Measurements from ENCODE around the gene CDC42BPA. TPM values are rescaled to one million over a fixed set of nuclear protein-coding genes. Genes with fewer than 3 reads are reported as not detected.
A peak's percentile ranks its signal among the peaks of the same experiment; 100 is the strongest.

The CDC42BPA gene
- total and polyA plus RNA-seq, 4 donors: 8.1 to 71.3 (median 33.0) TPM

DNA sequence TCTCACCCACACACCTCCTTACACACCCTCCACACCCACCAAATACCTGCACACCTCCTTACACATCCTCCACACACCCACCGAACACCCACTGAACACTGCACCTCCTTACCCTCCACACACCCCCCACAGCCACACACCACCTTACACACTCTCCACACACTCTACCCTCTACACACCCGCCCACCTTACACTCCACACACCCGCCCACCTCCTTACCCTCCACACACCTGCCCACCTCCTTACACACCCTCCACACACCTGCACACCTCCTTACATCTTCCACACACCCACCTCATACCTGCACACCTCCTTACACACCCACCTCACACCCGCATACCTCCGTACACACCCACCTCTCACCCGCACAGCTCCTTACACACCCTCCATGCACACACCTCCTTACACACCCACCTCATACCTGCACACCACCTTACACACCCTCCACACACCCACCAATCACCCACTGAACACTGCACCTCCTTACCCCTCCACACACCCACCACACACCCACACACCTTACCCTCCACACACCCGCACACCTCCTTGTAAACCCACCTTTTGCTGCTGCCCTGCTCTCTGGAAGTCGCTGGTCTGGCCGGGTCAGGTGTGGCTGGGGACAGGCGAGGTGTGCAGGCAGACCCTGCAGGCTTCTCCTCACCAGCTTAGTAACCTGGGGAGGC, 339.7 kb downstream of the CDC42BPA start:
- ATAC-seq (ENCODE audit: low FRiP score) (no peak), DNase-seq (no peak)
- Histone ChIP-seq H3K36me3 (ENCODE audit: control insufficient read depth in 1 of 2, insufficient read depth in 2 of 2, low read length in 1 of 2) (no peaks in the 10 kb centered on the region), H3K4me1 (ENCODE audit: control insufficient read depth in 1 of 2, insufficient read depth in 2 of 2, low read length in 2 of 2) (peaks cover under 1 to 3% of the 10 kb centered on the region in 2 donors), H3K9me3 (ENCODE audit: control insufficient read depth, low read length) (no peaks in the 10 kb centered on the region), H3K27ac (ENCODE audit: low read depth in 1 of 2, low read length in 2 of 2) (no peak overlapping the region), H3K4me3 (ENCODE audit: low read length in 2 of 2) (no peak overlapping the region), H3K27me3 (ENCODE audit: control insufficient read depth in 1 of 2, insufficient read depth in 2 of 2, low read length in 1 of 2) (no peaks in the 10 kb centered on the region)
- intact Hi-C loops (cut with DNase I): no loop called here
- 96 to 97% methylated on average over 5 of the region's 10 CpGs for WGBS, 2 donors

GRCh38 chr1:226977643-226978431, 340.5 kb downstream of the CDC42BPA start:
- WGBS, 2 donors: 95 to 96% methylated on average over 20 of the region's 20 CpGs
- Histone ChIP-seq H3K27ac (ENCODE audit: low read depth in 1 of 2, low read length in 2 of 2) (no peak overlapping the region), H3K9me3 (ENCODE audit: control insufficient read depth, low read length) (no peaks in the 10 kb centered on the region), H3K4me3 (ENCODE audit: low read length in 2 of 2) (no peak overlapping the region), H3K36me3 (ENCODE audit: control insufficient read depth in 1 of 2, insufficient read depth in 2 of 2, low read length in 1 of 2) (no peaks in the 10 kb centered on the region), H3K27me3 (ENCODE audit: control insufficient read depth in 1 of 2, insufficient read depth in 2 of 2, low read length in 1 of 2) (no peaks in the 10 kb centered on the region), H3K4me1 (ENCODE audit: control insufficient read depth in 1 of 2, insufficient read depth in 2 of 2, low read length in 2 of 2) (peaks cover 3% of the 10 kb centered on the region in 2 donors)
- ATAC-seq (ENCODE audit: low FRiP score) (no peak), DNase-seq (no peak)
- intact Hi-C loops (cut with DNase I): no loop called here

GRCh38 chr1:226976978-226977642, 341.2 kb downstream of the CDC42BPA start:
- no peak for ATAC-seq (ENCODE audit: low FRiP score)
- 93 to 95% methylated on average over 21 of the region's 21 CpGs for WGBS, 2 donors
- H3K27me3 ChIP-seq (ENCODE audit: control insufficient read depth in 1 of 2, insufficient read depth in 2 of 2, low read length in 1 of 2): no peaks in the 10 kb centered on the region
- peak in 1 of 2 donors; percentile 67 for DNase-seq
- H3K4me3 ChIP-seq (ENCODE audit: low read length in 2 of 2): no peak overlapping the region
- intact Hi-C loops (cut with DNase I): no loop called here
- no peaks in the 10 kb centered on the region for H3K36me3 ChIP-seq (ENCODE audit: control insufficient read depth in 1 of 2, insufficient read depth in 2 of 2, low read length in 1 of 2)
- no peak overlapping the region for H3K27ac ChIP-seq (ENCODE audit: low read depth in 1 of 2, low read length in 2 of 2)
- H3K9me3 ChIP-seq (ENCODE audit: control insufficient read depth, low read length): no peaks in the 10 kb centered on the region
- peaks cover 3% of the 10 kb centered on the region in 2 donors for H3K4me1 ChIP-seq (ENCODE audit: control insufficient read depth in 1 of 2, insufficient read depth in 2 of 2, low read length in 2 of 2)

DNA sequence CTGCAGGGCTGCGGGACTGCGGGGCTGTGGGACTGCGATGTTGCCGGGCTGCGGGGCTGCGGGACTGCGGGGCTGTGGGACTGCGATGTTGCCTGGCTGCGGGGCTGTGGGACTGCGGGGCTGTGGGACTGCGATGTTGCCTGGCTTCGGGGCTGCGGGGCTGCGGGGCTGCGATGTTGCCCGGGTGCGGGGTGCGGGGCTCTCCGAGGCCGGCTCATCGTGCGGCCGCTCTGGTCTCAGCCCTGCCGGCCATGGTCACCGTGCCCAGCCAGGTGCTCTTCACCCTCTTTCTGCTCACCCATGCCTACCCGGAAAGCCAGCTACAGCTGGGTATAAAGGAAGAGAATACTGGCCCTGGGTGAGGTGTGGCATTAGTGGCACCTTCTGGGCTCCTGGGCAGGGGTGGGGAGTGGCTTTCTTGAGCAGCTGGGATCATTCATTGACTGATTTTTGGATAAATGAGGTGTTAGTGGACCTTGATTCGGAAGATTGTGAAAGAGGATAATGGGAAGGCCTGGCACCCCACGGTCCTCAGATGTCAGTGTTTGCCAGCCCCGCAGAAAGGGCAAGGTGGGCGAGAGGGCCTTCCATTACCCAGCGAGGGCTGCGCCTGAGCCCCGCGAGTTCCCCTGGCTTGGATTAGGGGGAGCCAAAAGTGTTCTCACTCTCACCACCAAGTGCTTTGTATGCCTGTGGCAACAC, 341.9 kb downstream of the CDC42BPA start:
- H3K27ac ChIP-seq (ENCODE audit: low read depth in 1 of 2, low read length in 2 of 2): no peak overlapping the region
- H3K27me3 ChIP-seq (ENCODE audit: control insufficient read depth in 1 of 2, insufficient read depth in 2 of 2, low read length in 1 of 2): no peaks in the 10 kb centered on the region
- intact Hi-C loops (cut with DNase I): no loop called here
- no peaks in the 10 kb centered on the region for H3K9me3 ChIP-seq (ENCODE audit: control insufficient read depth, low read length)
- H3K36me3 ChIP-seq (ENCODE audit: control insufficient read depth in 1 of 2, insufficient read depth in 2 of 2, low read length in 1 of 2): no peaks in the 10 kb centered on the region
- H3K4me3 ChIP-seq (ENCODE audit: low read length in 2 of 2): no peak overlapping the region
- H3K4me1 ChIP-seq (ENCODE audit: control insufficient read depth in 1 of 2, insufficient read depth in 2 of 2, low read length in 2 of 2): peaks cover 3% of the 10 kb centered on the region in 2 donors
- WGBS, 2 donors: 94 to 97% methylated on average over 28 to 34 of the region's 34 CpGs
- ATAC-seq (ENCODE audit: low FRiP score) (no peak), DNase-seq (no peak)

- ATAC-seq (ENCODE audit: low FRiP score): no peak
- H3K27ac ChIP-seq (ENCODE audit: low read depth in 1 of 2, low read length in 2 of 2): peak overlapping the region in 1 of 2 donors; percentile 89
- 84 to 87% methylated on average over 25 to 31 of the region's 32 CpGs for WGBS, 2 donors
- H3K36me3 ChIP-seq (ENCODE audit: control insufficient read depth in 1 of 2, insufficient read depth in 2 of 2, low read length in 1 of 2): no peaks in the 10 kb centered on the region
- intact Hi-C loops (cut with DNase I): no loop called here
- DNase-seq: peak in 1 of 2 donors; percentile 38
- no peaks in the 10 kb centered on the region for H3K27me3 ChIP-seq (ENCODE audit: control insufficient read depth in 1 of 2, insufficient read depth in 2 of 2, low read length in 1 of 2)
- no peaks in the 10 kb centered on the region for H3K9me3 ChIP-seq (ENCODE audit: control insufficient read depth, low read length)
- no peak overlapping the region for H3K4me3 ChIP-seq (ENCODE audit: low read length in 2 of 2)
- H3K4me1 ChIP-seq (ENCODE audit: control insufficient read depth in 1 of 2, insufficient read depth in 2 of 2, low read length in 2 of 2): peaks cover 3% of the 10 kb centered on the region in 2 donors
These were observed 342.7 kb downstream of the CDC42BPA start for GRCh38 chr1:226975259-226976250.

DNA sequence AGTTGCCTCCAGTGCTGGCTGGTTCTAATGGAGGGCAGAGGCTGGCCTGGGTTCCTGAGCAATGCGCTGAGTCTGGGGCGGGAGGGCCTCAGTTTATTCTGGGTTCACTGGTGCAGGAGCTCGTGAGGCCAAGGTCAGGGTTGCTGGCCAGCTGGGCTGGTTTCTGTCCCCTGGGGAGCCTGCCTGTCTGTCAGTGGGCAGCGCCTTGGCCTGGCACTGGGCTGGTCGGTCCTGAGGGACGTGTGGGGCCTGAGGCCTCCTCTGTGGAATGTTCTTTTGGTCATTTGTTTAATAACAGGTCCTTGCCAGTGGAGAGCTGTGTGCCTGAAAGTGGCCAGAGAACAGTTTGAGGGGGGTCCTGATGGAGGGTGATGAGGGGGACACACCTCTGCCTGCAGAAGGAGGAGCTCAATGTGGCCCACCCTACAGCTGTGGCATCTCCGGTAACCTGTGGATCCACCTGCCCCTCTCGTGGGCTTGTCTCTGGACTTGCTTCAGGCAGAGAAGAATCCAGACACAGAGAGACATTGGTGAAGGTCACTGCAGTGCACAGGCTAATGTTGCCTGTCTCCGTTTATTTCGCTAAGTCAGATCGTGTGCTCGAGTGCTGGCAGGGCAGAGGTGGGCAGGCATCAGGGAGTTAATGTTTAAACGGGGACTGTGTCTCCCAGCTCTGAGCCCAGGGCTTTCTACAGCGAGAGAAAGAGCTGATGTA, 343.6 kb downstream of the CDC42BPA start:
- WGBS, 2 donors: 7 to 13% methylated on average over 14 of the region's 14 CpGs
- Histone ChIP-seq H3K36me3 (ENCODE audit: control insufficient read depth in 1 of 2, insufficient read depth in 2 of 2, low read length in 1 of 2) (no peaks in the 10 kb centered on the region), H3K9me3 (ENCODE audit: control insufficient read depth, low read length) (no peaks in the 10 kb centered on the region), H3K27ac (ENCODE audit: low read depth in 1 of 2, low read length in 2 of 2) (peak overlapping the region; percentile 89), H3K27me3 (ENCODE audit: control insufficient read depth in 1 of 2, insufficient read depth in 2 of 2, low read length in 1 of 2) (no peaks in the 10 kb centered on the region), H3K4me3 (ENCODE audit: low read length in 2 of 2) (no peak overlapping the region), H3K4me1 (ENCODE audit: control insufficient read depth in 1 of 2, insufficient read depth in 2 of 2, low read length in 2 of 2) (peaks cover 3% of the 10 kb centered on the region in 2 donors)
- intact Hi-C loops (cut with DNase I): loop anchor here in 1 of 2 donors (1.0 kb wide), 1 partner anchor 34 kb away; the partner anchor contains the start of gene COQ8A
- DNase-seq (peak; percentile 84 to 90), ATAC-seq (ENCODE audit: low FRiP score) (peak; percentile 87)

GRCh38 chr1:226973898-226974543, 344.3 kb downstream of the CDC42BPA start:
- WGBS, 2 donors: 15 to 17% methylated on average over 11 of the region's 11 CpGs
- DNase-seq (peak; percentile 73 to 79), ATAC-seq (ENCODE audit: low FRiP score) (peak; percentile 87)
- Histone ChIP-seq H3K27me3 (ENCODE audit: control insufficient read depth in 1 of 2, insufficient read depth in 2 of 2, low read length in 1 of 2) (no peaks in the 10 kb centered on the region), H3K4me1 (ENCODE audit: control insufficient read depth in 1 of 2, insufficient read depth in 2 of 2, low read length in 2 of 2) (peaks cover 3% of the 10 kb centered on the region in 2 donors), H3K36me3 (ENCODE audit: control insufficient read depth in 1 of 2, insufficient read depth in 2 of 2, low read length in 1 of 2) (no peaks in the 10 kb centered on the region), H3K4me3 (ENCODE audit: low read length in 2 of 2) (no peak overlapping the region), H3K27ac (ENCODE audit: low read depth in 1 of 2, low read length in 2 of 2) (peak overlapping the region; percentile 89), H3K9me3 (ENCODE audit: control insufficient read depth, low read length) (no peaks in the 10 kb centered on the region)
- intact Hi-C loops (cut with DNase I): loop anchor here in 1 of 2 donors (1.0 kb wide), 1 partner anchor 34 kb away; the partner anchor contains the start of gene COQ8A

Data from aorta (tissue), 5 donors.